GM19099 (cell line): Measurements from ENCODE around the gene FAF2.

Experiments used
- POLR2A ChIP-seq: IDR thresholded peaks from 3 replicates; pipeline ENCODE4 v1.6.1; 2011; ENCODE audit warnings: low read depth; ENCODE audit not compliant: insufficient read length; ENCODE audit errors: extremely low read depth

The FAF2 gene

DNA sequence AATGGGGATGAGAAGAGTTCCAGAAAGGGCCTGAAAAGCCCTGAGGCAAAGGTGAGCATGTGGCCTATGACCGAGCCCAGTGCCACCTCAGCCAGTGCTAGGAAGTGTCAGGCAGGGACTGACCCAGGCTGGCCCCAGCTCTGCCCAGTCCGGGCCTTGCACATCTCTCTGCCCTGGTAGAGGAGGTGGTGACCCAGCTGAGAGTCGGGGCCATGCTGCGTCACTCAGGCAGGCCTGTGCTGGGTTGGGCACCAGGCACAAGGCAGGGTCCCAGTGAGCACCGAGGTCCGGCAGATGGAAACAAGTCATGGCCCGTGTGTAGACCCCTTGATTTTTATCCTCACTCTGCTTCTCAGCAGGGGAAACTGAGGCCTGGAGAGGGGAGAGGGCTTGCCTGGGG, 101.7 kb downstream of the FAF2 start:
- TF ChIP-seq POLR2A, result no peak

- no peak for TF ChIP-seq POLR2A
Measured at GRCh38 chr5:176550275-176550831, 102.2 kb downstream of the FAF2 start.

DNA sequence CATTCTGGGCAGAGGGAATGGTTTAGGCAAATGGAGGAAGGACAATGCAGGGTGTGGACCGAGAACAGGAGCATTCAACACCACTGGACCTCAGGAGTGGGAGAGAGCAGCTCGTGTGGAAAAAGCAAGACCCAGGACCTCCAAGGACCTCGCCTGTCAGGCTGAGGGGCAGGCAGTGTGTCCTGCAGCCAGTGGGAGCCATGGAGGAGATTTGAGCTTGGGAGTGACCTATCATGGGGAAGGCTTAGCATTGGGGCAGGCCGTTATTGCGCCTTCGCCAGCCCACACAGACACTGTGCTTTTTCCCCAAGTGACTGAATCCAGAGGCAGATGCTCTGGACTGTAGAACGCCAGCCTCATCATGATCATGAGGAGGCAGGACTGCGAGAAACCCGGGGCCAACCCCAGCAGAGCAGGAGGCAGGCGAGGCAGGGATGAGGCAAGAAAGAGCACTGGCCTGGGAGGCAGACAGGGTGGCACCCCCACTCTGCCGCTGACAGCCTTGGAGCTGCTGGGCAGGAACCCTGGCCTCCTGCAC, 104.2 kb downstream of the FAF2 start:
- TF ChIP-seq POLR2A, result no peak

- no peak for TF ChIP-seq POLR2A
Measured at GRCh38 chr5:176553260-176554085, 105.3 kb downstream of the FAF2 start.

DNA sequence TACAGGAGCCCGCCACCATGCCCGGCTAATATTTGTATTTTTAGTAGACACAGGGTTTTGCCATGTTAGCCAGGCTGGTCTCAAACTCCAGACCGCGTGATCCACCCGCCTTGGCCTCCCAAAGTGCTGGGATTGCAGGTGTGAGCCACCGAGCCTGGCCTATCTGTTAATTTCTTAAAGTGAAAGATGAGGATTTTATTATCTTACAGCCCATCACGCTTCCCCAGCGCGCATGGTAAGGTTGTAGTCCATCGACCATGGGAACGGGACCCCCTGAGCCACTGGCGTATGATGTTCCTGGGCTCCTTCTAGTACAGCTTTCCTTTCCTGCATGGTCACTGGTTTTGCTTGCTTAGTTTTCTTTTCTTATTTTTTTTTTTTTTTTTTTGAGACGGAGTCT, 109.7 kb downstream of the FAF2 start:
- no peak for TF ChIP-seq POLR2A
